ENCODE data around the gene SMG1.

GRCh38 chr16:18804540-18804939, 121.7 kb downstream of the SMG1 start:
- no peak for TF ChIP-seq CTCF (IDR thresholded peaks at IDR 0.05)
- TF ChIP-seq EP300 (IDR thresholded peaks at IDR 0.05), result no peak
- no peak for TF ChIP-seq POLR2AphosphoS5 (IDR thresholded peaks at IDR 0.05)
